Endodermal cell (in vitro differentiated cells): ENCODE data around the gene EIF3B. TPM values are rescaled to one million over a fixed set of nuclear protein-coding genes. Genes with fewer than 3 reads are reported as not detected.
A peak's percentile ranks its signal among the peaks of the same experiment; 100 is the strongest.
"Not testable (repeated sequence)": the region's sequence is repeated elsewhere in the genome, so short reads cannot be mapped to it uniquely, and the experiment has no call there.

Experiments
- DNase-seq: peaks from one replicate; pipeline ENCODE4 v3.0.0-alpha.2; 2017
- H3K27ac ChIP-seq: 2 replicates; pipeline ENCODE4 v1.5.1; 2013; ENCODE audit warnings: mild to moderate bottlenecking, low read depth, low read length, moderate library complexity
- H3K27me3 ChIP-seq: 2 replicates; pipeline ENCODE4 v1.6.1; 2013; ENCODE audit warnings: mild to moderate bottlenecking, low read length, moderate library complexity; ENCODE audit not compliant: insufficient read depth, control insufficient read depth, poor library complexity, severe bottlenecking
- H3K36me3 ChIP-seq: 2 replicates; pipeline ENCODE4 v1.7.0; 2013; ENCODE audit warnings: mild to moderate bottlenecking, low read length, moderate library complexity; ENCODE audit not compliant: control insufficient read depth, insufficient read depth
- H3K4me1 ChIP-seq: one replicate; pipeline ENCODE4 v1.7.0; 2013; ENCODE audit warnings: low read length; ENCODE audit not compliant: control insufficient read depth, insufficient read depth
- H3K4me3 ChIP-seq: 2 replicates; pipeline ENCODE4 v1.5.1; 2013; ENCODE audit warnings: mild to moderate bottlenecking, low read length, moderate library complexity
- H3K9ac ChIP-seq: 2 replicates; pipeline ENCODE4 v1.6.1; 2013; ENCODE audit warnings: mild to moderate bottlenecking, low read length, moderate library complexity; ENCODE audit not compliant: poor library complexity, severe bottlenecking; ENCODE audit errors: extremely low read depth
- H3K9me3 ChIP-seq: 2 replicates; pipeline ENCODE4 v1.6.1; 2013; ENCODE audit warnings: mild to moderate bottlenecking, low read length, moderate library complexity; ENCODE audit not compliant: control insufficient read depth
- H3K27ac Mint-ChIP-seq: 2 replicates; pipeline ENCODE4 v1.8.0; 2020; ENCODE audit warnings: mixed read lengths
- H3K27me3 Mint-ChIP-seq: 2 replicates; pipeline ENCODE4 v1.8.0; 2021; ENCODE audit warnings: mild to moderate bottlenecking, mixed read lengths; ENCODE audit not compliant: insufficient read depth
- H3K36me3 Mint-ChIP-seq: 2 replicates; pipeline ENCODE4 v1.8.0; 2020; ENCODE audit warnings: low read depth, mixed read lengths
- H3K4me1 Mint-ChIP-seq: 2 replicates; pipeline ENCODE4 v1.8.0; 2020; ENCODE audit warnings: mixed read lengths
- H3K4me3 Mint-ChIP-seq: 2 replicates; pipeline ENCODE4 v1.8.0; 2020; ENCODE audit warnings: mild to moderate bottlenecking, moderate library complexity, mixed read lengths
- H3K9me3 Mint-ChIP-seq: 2 replicates; pipeline ENCODE4 v1.8.0; 2020; ENCODE audit warnings: mild to moderate bottlenecking, mixed read lengths
- CTCF ChIP-seq: fragments of 200-600 bp; sonication (generic); conservative IDR thresholded peaks from 2 replicates; pipeline ENCODE4 v1.5.0; 2021; ENCODE audit warnings: antibody characterized with exemption, mild to moderate bottlenecking
- WGBS, 2 experiments: methylation state at CpG; one replicate each; pipeline versions ENCODE4 v1.1.5 to v1.1.7; 2013; ENCODE audit warnings: missing lambda C conversion rate in 2 of 2, mixed read lengths in 1 of 2; ENCODE audit not compliant: insufficient coverage in 1 of 2, insufficient read length in 1 of 2; 5-methylcytosine and 5-hydroxymethylcytosine counted together
- total RNA-seq, 2 donors: library from RNA; stranded (reverse); fragmentation: NEBNext Ultra II Directional in 1 of 2; extraction: Animal tissue kit (Norgen Biotek cat#: 25700) in 1 of 2; gene quantifications; 2 replicates in 1 of 2; 3 replicates in 1 of 2; pipeline ENCODE4 v1.2.1, GENCODE V29; 2021

EIF3B gene
- total RNA-seq, 2 donors from 2014 or later, result 172 to 220 TPM

- no peaks in the 10 kb centered on the region for H3K27me3 Mint-ChIP-seq
- peaks cover 11% of the 10 kb centered on the region for H3K4me1 Mint-ChIP-seq
- H3K4me3 ChIP-seq, result peak overlapping the region; percentile 93
- H3K27me3 ChIP-seq, result no peaks in the 10 kb centered on the region
- peak overlapping the region; percentile 12 for H3K27ac ChIP-seq
- WGBS, 2 experiments, result 31 to 32% methylated on average over 23 to 42 of the region's 42 CpGs
- no peak for DNase-seq
- H3K36me3 Mint-ChIP-seq, result peaks cover 11% of the 10 kb centered on the region
- no peaks in the 10 kb centered on the region for H3K9me3 Mint-ChIP-seq
- H3K4me3 Mint-ChIP-seq, result no peak overlapping the region
- TF ChIP-seq CTCF, result no peak
- no peaks in the 10 kb centered on the region for H3K4me1 ChIP-seq
- H3K9ac ChIP-seq, result peak overlapping the region; percentile 78
- peak overlapping the region; percentile 91 for H3K27ac Mint-ChIP-seq
- no peaks in the 10 kb centered on the region for H3K9me3 ChIP-seq
- peaks cover 5% of the 10 kb centered on the region for H3K36me3 ChIP-seq
These were observed 41.0 kb upstream of the EIF3B start for GRCh38 chr7:2313450-2314208.

GRCh38 chr7:2314209-2314955 lies 40.2 kb upstream of the EIF3B start, which contains the start of gene SNX8:
SNX8 (minus strand) TSS chr7:2314441; CDS start chr7:2314421, 20 bp downstream.
- Histone ChIP-seq H3K36me3 (no peaks in the 10 kb centered on the region), H3K27me3 (no peaks in the 10 kb centered on the region), H3K9me3 (no peaks in the 10 kb centered on the region), H3K4me1 (no peaks in the 10 kb centered on the region), H3K4me3 (peak within 1 kb of the TSS; percentile 93), H3K27ac (peak within 1 kb of the TSS; percentile 12), H3K9ac (peak within 1 kb of the TSS; percentile 78)
- Mint-ChIP-seq H3K4me3 (no peak within 1 kb of the TSS), H3K9me3 (no peaks in the 10 kb centered on the region), H3K27me3 (no peaks in the 10 kb centered on the region), H3K36me3 (peaks cover 11% of the 10 kb centered on the region), H3K27ac (peak within 1 kb of the TSS; percentile 91), H3K4me1 (peaks cover 11% of the 10 kb centered on the region)
- WGBS, 2 experiments, result 3 to 11% methylated on average over 24 to 78 of the region's 78 CpGs
- peak; percentile 99 for DNase-seq
- TF ChIP-seq CTCF, result no peak

GRCh38 chr7:2314956-2315530 lies 39.6 kb upstream of the EIF3B start:
- DNase-seq, H3K4me1 ChIP-seq, H3K9me3 Mint-ChIP-seq, H3K36me3 ChIP-seq, H3K9me3 ChIP-seq, H3K36me3 Mint-ChIP-seq, H3K9ac ChIP-seq, H3K4me1 Mint-ChIP-seq, H3K27ac ChIP-seq, H3K27ac Mint-ChIP-seq, H3K4me3 Mint-ChIP-seq, H3K27me3 ChIP-seq, H3K27me3 Mint-ChIP-seq: not testable (repeated sequence)
- H3K4me3 ChIP-seq, result peak overlapping the region; percentile 93
- WGBS, 2 experiments, result 79 to 85% methylated on average over 3 of the region's 3 CpGs
